Mesendoderm (in vitro differentiated cells): ENCODE measurements around the gene FOXP2.
"Not testable (repeated sequence)": the region's sequence is repeated elsewhere in the genome, so short reads cannot be mapped to it uniquely, and the experiment has no call there.

Experiments
- DNase-seq: peaks from one replicate; pipeline ENCODE4 v3.0.0; 2013
- H2AK5ac ChIP-seq: 2 replicates; pipeline ENCODE4 v1.6.1; 2013; ENCODE audit warnings: low read length, inconsistent platforms
- H2BK120ac ChIP-seq: 2 replicates; pipeline ENCODE4 v1.6.1; 2013; ENCODE audit warnings: low read depth, mild to moderate bottlenecking, low read length, moderate library complexity, mixed read lengths
- H2BK15ac ChIP-seq: replicated peaks from 2 replicates; pipeline ENCODE4 v1.6.1; 2013; ENCODE audit warnings: low read depth, mild to moderate bottlenecking, moderate library complexity
- H2BK5ac ChIP-seq: 2 replicates; pipeline ENCODE4 v1.6.1; 2013; ENCODE audit warnings: low read length, inconsistent platforms
- H3K18ac ChIP-seq: 2 replicates; pipeline ENCODE4 v1.6.1; 2013; ENCODE audit warnings: mild to moderate bottlenecking, low read length, mixed read lengths
- H3K23ac ChIP-seq: one replicate; pipeline ENCODE4 v1.6.1; 2013; ENCODE audit warnings: low read length
- H3K27ac ChIP-seq: 2 replicates; pipeline ENCODE4 v1.5.1; 2013; ENCODE audit warnings: low read depth, mild to moderate bottlenecking, inconsistent platforms, low read length, moderate library complexity
- H3K27me3 ChIP-seq: 2 replicates; pipeline ENCODE4 v1.6.1; 2013; ENCODE audit warnings: low read length, control low read depth, mild to moderate bottlenecking, inconsistent platforms; ENCODE audit not compliant: insufficient read depth, poor library complexity
- H3K36me3 ChIP-seq: 2 replicates; pipeline ENCODE4 v1.6.1; 2013; ENCODE audit warnings: low read length, inconsistent platforms; ENCODE audit not compliant: control insufficient read depth, insufficient read depth
- H3K4ac ChIP-seq: one replicate; pipeline ENCODE4 v1.6.1; 2013; ENCODE audit warnings: low read depth, mild to moderate bottlenecking, low read length, moderate library complexity
- H3K4me1 ChIP-seq: 2 replicates; pipeline ENCODE4 v1.6.1; 2013; ENCODE audit warnings: low read depth, low read length, inconsistent platforms; ENCODE audit not compliant: control insufficient read depth
- H3K4me2 ChIP-seq: 2 replicates; pipeline ENCODE4 v1.6.1; 2013; ENCODE audit warnings: low read length
- H3K4me3 ChIP-seq: 2 replicates; pipeline ENCODE4 v1.5.1; 2013; ENCODE audit warnings: mild to moderate bottlenecking, low read length
- H3K56ac ChIP-seq: one replicate; pipeline ENCODE4 v1.6.1; 2013; ENCODE audit warnings: low read length
- H3K79me1 ChIP-seq: 2 replicates; pipeline ENCODE4 v1.6.1; 2013; ENCODE audit warnings: low read length, inconsistent platforms
- H3K79me2 ChIP-seq: 2 replicates; pipeline ENCODE4 v1.6.1; 2013; ENCODE audit warnings: mild to moderate bottlenecking, low read length; ENCODE audit not compliant: control insufficient read depth, insufficient read depth
- H3K9ac ChIP-seq: 2 replicates; pipeline ENCODE4 v1.6.1; 2013; ENCODE audit warnings: low read length, inconsistent platforms
- H4K5ac ChIP-seq: one replicate; pipeline ENCODE4 v1.6.1; 2013; ENCODE audit warnings: low read length
- H4K8ac ChIP-seq: one replicate; pipeline ENCODE4 v1.6.1; 2013; ENCODE audit warnings: low read depth, mild to moderate bottlenecking, control low read depth, low read length, moderate library complexity
- WGBS: extraction: QIAGEN DNeasy Blood & Tissue Kit; methylation state at CpG from one replicate; pipeline ENCODE4 v1.1.7; 2013; ENCODE audit warnings: low lambda C conversion rate, missing lambda C conversion rate; ENCODE audit not compliant: insufficient coverage; ENCODE audit errors: extremely low coverage; 5-methylcytosine and 5-hydroxymethylcytosine counted together

FOXP2 gene

GRCh38 chr7:114440927-114441326 lies 26.3 kb downstream of the FOXP2 start:
- not testable (repeated sequence) for H3K9ac ChIP-seq, H3K79me2 ChIP-seq, H3K79me1 ChIP-seq, H3K23ac ChIP-seq, H3K56ac ChIP-seq, H3K4ac ChIP-seq, H3K4me1 ChIP-seq, H3K18ac ChIP-seq, H2AK5ac ChIP-seq, H3K4me2 ChIP-seq, DNase-seq, H4K5ac ChIP-seq, H2BK15ac ChIP-seq, H3K27ac ChIP-seq, H2BK120ac ChIP-seq, H3K4me3 ChIP-seq, H2BK5ac ChIP-seq, H3K36me3 ChIP-seq, H3K27me3 ChIP-seq, H4K8ac ChIP-seq
- no CpG with 5 or more reads among the region's 4 CpGs for WGBS

GRCh38 chr7:114444196-114444595 lies 29.6 kb downstream of the FOXP2 start:
- no peak overlapping the region for H4K5ac ChIP-seq
- H2BK15ac ChIP-seq = no peak overlapping the region
- no peak overlapping the region for H3K4me2 ChIP-seq
- H3K36me3 ChIP-seq = no peaks in the 10 kb centered on the region
- H2BK5ac ChIP-seq = no peak overlapping the region
- H3K23ac ChIP-seq = no peak overlapping the region
- H3K79me1 ChIP-seq = no peaks in the 10 kb centered on the region
- no peak for DNase-seq
- WGBS = no CpG with 5 or more reads among the region's 2 CpGs
- H4K8ac ChIP-seq = no peak overlapping the region
- no peaks in the 10 kb centered on the region for H3K4me1 ChIP-seq
- H2BK120ac ChIP-seq = no peak overlapping the region
- no peak overlapping the region for H2AK5ac ChIP-seq
- no peak overlapping the region for H3K4ac ChIP-seq
- no peak overlapping the region for H3K4me3 ChIP-seq
- no peaks in the 10 kb centered on the region for H3K27me3 ChIP-seq
- H3K18ac ChIP-seq = no peak overlapping the region
- no peak overlapping the region for H3K27ac ChIP-seq
- no peaks in the 10 kb centered on the region for H3K79me2 ChIP-seq
- H3K56ac ChIP-seq = no peak overlapping the region
- no peak overlapping the region for H3K9ac ChIP-seq

GRCh38 chr7:114450431-114450830 lies 35.8 kb downstream of the FOXP2 start:
- Histone ChIP-seq H3K4me2 (no peak overlapping the region), H3K79me1 (no peaks in the 10 kb centered on the region), H3K36me3 (no peaks in the 10 kb centered on the region), H3K4me1 (no peaks in the 10 kb centered on the region), H3K23ac (no peak overlapping the region), H3K27ac (no peak overlapping the region), H3K4me3 (no peak overlapping the region), H3K9ac (no peak overlapping the region), H3K27me3 (no peaks in the 10 kb centered on the region), H2BK15ac (no peak overlapping the region), H3K4ac (no peak overlapping the region), H2BK5ac (no peak overlapping the region), H3K56ac (no peak overlapping the region), H4K8ac (no peak overlapping the region), H4K5ac (no peak overlapping the region), H2AK5ac (no peak overlapping the region), H3K18ac (no peak overlapping the region), H3K79me2 (no peaks in the 10 kb centered on the region), H2BK120ac (no peak overlapping the region)
- no CpG with 5 or more reads among the region's 2 CpGs for WGBS
- DNase-seq = no peak

GRCh38 chr7:114459574-114459973 lies 45.0 kb downstream of the FOXP2 start:
- Histone ChIP-seq H3K27me3 (no peaks in the 10 kb centered on the region), H3K4me2 (no peak overlapping the region), H3K56ac (no peak overlapping the region), H2BK15ac (no peak overlapping the region), H3K27ac (no peak overlapping the region), H3K9ac (no peak overlapping the region), H3K79me1 (no peaks in the 10 kb centered on the region), H4K5ac (no peak overlapping the region), H2AK5ac (no peak overlapping the region), H3K4me1 (no peaks in the 10 kb centered on the region), H3K4me3 (no peak overlapping the region), H3K4ac (no peak overlapping the region), H2BK5ac (no peak overlapping the region), H4K8ac (no peak overlapping the region), H3K23ac (no peak overlapping the region), H3K18ac (no peak overlapping the region), H3K36me3 (no peaks in the 10 kb centered on the region), H2BK120ac (no peak overlapping the region), H3K79me2 (no peaks in the 10 kb centered on the region)
- WGBS = no CpG with 5 or more reads among the region's 12 CpGs
- DNase-seq = no peak

GRCh38 chr7:114460021-114460420 lies 45.4 kb downstream of the FOXP2 start:
- DNase-seq = no peak
- Histone ChIP-seq H3K36me3 (no peaks in the 10 kb centered on the region), H3K4ac (no peak overlapping the region), H4K8ac (no peak overlapping the region), H3K4me2 (no peak overlapping the region), H3K18ac (no peak overlapping the region), H3K9ac (no peak overlapping the region), H2AK5ac (no peak overlapping the region), H2BK5ac (no peak overlapping the region), H3K4me1 (no peaks in the 10 kb centered on the region), H3K79me1 (no peaks in the 10 kb centered on the region), H3K4me3 (no peak overlapping the region), H3K23ac (no peak overlapping the region), H3K27ac (no peak overlapping the region), H3K79me2 (no peaks in the 10 kb centered on the region), H2BK120ac (no peak overlapping the region), H4K5ac (no peak overlapping the region), H2BK15ac (no peak overlapping the region), H3K56ac (no peak overlapping the region), H3K27me3 (no peaks in the 10 kb centered on the region)
- no CpG with 5 or more reads among the region's 2 CpGs for WGBS

- H4K8ac ChIP-seq = no peak overlapping the region
- no peaks in the 10 kb centered on the region for H3K79me1 ChIP-seq
- no peak overlapping the region for H3K4me2 ChIP-seq
- no peak overlapping the region for H3K4ac ChIP-seq
- no peak overlapping the region for H3K23ac ChIP-seq
- H3K27ac ChIP-seq = no peak overlapping the region
- no peak overlapping the region for H3K56ac ChIP-seq
- H3K4me3 ChIP-seq = no peak overlapping the region
- no peak overlapping the region for H2BK120ac ChIP-seq
- H3K79me2 ChIP-seq = no peaks in the 10 kb centered on the region
- no peak overlapping the region for H2BK5ac ChIP-seq
- no peak overlapping the region for H2AK5ac ChIP-seq
- H3K27me3 ChIP-seq = no peaks in the 10 kb centered on the region
- no peaks in the 10 kb centered on the region for H3K4me1 ChIP-seq
- no peaks in the 10 kb centered on the region for H3K36me3 ChIP-seq
- H3K18ac ChIP-seq = no peak overlapping the region
- no peak overlapping the region for H4K5ac ChIP-seq
- no peak for DNase-seq
- H3K9ac ChIP-seq = no peak overlapping the region
- H2BK15ac ChIP-seq = no peak overlapping the region
Measured at GRCh38 chr7:114466917-114467316, 52.3 kb downstream of the FOXP2 start.
